ENCODE measurements around the gene STAU1. TPM values are rescaled to one million over a fixed set of nuclear protein-coding genes. Genes with fewer than 3 reads are reported as not detected.

The STAU1 gene
- total RNA-seq, 1 experiment from 2014 or later: 47.4 TPM

Other genes starting within 250 kb of the STAU1 start
- gene CSE1L, start 142.0 kb downstream of the STAU1 start, total RNA-seq (2014; rRNA removed; shearing (Covaris generic)): 119 and 166 TPM in 2 replicates
- gene DDX27, start 31.1 kb upstream of the STAU1 start, total RNA-seq (2014; rRNA removed; shearing (Covaris generic)): 30.6 and 33.9 TPM in 2 replicates
- 21.9 and 22.8 TPM in 2 replicates for gene ZNFX1, start 89.7 kb upstream of the STAU1 start, total RNA-seq (2014; rRNA removed; shearing (Covaris generic))